NB4 (cell line): ENCODE data around the gene KSR1.

ENCODE experiments used
- DNase-seq: peaks from one replicate; pipeline ENCODE4 v3.0.0; 2010; ENCODE audit warnings: low read depth
- H3K4me3 ChIP-seq: one replicate; pipeline ENCODE4 v1.5.1; 2011; ENCODE audit warnings: mild to moderate bottlenecking, low read depth, low read length, moderate library complexity
- MAX ChIP-seq: IDR thresholded peaks from 2 replicates; pipeline ENCODE4 v1.6.1; 2011; ENCODE audit warnings: low read depth, low read length
- MYC ChIP-seq: IDR thresholded peaks from 2 replicates; pipeline ENCODE4 v1.6.1; 2011; ENCODE audit warnings: low read depth, low read length
- POLR2A ChIP-seq: IDR thresholded peaks from 2 replicates; pipeline ENCODE4 v1.6.1; 2011; ENCODE audit warnings: mild to moderate bottlenecking; ENCODE audit not compliant: insufficient read length; ENCODE audit errors: extremely low read depth
- TF ChIP-seq, protein P1 (sequence below): IDR thresholded peaks from one replicate; pipeline ENCODE4 v1.5.1; 2012; ENCODE audit warnings: low read depth, low read length

KSR1 gene

GRCh38 chr17:27657620-27658019 lies 201.4 kb downstream of the KSR1 start:
- no peak for TF ChIP-seq POLR2A
- TF ChIP-seq MYC = 0 out of 2 replicates have a peak, but pooled peaks have one; percentile 15
- peak; percentile 84 for TF ChIP-seq MAX
- TF ChIP-seq, protein P1, sequence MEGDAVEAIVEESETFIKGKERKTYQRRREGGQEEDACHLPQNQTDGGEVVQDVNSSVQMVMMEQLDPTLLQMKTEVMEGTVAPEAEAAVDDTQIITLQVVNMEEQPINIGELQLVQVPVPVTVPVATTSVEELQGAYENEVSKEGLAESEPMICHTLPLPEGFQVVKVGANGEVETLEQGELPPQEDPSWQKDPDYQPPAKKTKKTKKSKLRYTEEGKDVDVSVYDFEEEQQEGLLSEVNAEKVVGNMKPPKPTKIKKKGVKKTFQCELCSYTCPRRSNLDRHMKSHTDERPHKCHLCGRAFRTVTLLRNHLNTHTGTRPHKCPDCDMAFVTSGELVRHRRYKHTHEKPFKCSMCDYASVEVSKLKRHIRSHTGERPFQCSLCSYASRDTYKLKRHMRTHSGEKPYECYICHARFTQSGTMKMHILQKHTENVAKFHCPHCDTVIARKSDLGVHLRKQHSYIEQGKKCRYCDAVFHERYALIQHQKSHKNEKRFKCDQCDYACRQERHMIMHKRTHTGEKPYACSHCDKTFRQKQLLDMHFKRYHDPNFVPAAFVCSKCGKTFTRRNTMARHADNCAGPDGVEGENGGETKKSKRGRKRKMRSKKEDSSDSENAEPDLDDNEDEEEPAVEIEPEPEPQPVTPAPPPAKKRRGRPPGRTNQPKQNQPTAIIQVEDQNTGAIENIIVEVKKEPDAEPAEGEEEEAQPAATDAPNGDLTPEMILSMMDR = no peak
- peak; percentile 48 for DNase-seq
- H3K4me3 ChIP-seq = no peak overlapping the region

- no peak for DNase-seq
- no peak for TF ChIP-seq MAX
- TF ChIP-seq MYC = no peak
- no peak for TF ChIP-seq POLR2A
- TF ChIP-seq, protein P1 = no peak
Observed at GRCh38 chr17:27659683-27660082, 203.4 kb downstream of the KSR1 start.

GRCh38 chr17:27660436-27660835 lies 204.2 kb downstream of the KSR1 start:
- no peak for DNase-seq
- no peak for TF ChIP-seq MYC
- no peak for TF ChIP-seq MAX
- no peak for TF ChIP-seq POLR2A
- TF ChIP-seq, protein P1 = no peak
- no peak overlapping the region for H3K4me3 ChIP-seq

More at GRCh38 chr17:27659683-27660082, 203.4 kb downstream of the KSR1 start:
- H3K4me3 ChIP-seq = no peak overlapping the region

GRCh38 chr17:27663936-27664605 lies 207.8 kb downstream of the KSR1 start:
- no peak overlapping the region for H3K4me3 ChIP-seq

DNA sequence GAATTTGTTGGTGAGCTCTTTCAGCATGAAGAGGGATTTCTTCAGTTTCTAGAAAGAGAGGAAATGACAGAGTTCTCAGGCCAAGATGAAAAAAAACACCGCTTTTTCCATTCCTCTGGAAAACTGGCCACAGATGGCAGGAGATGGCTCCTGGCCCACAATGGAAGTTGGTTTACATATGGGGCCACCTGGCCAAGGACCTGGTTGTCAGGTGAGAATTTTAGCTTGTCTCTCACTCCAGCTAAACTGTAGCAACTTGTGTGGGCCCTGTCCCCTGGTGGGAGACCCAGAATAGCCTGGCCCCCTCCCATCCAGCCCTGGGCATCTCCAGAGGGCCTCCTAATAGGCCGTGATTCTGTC lies 208.3 kb downstream of the KSR1 start:
- H3K4me3 ChIP-seq = no peak overlapping the region
- DNase-seq = no peak
- TF ChIP-seq MYC (no peak), POLR2A (no peak), MAX (no peak)
- TF ChIP-seq, protein P1 = no peak

More at GRCh38 chr17:27663936-27664605, 207.8 kb downstream of the KSR1 start:
- TF ChIP-seq MAX = no peak
- no peak for TF ChIP-seq MYC
- TF ChIP-seq, protein P1 = no peak
- TF ChIP-seq POLR2A = no peak
- DNase-seq = no peak
